CD8-positive, alpha-beta memory T cell (primary cell): ENCODE measurements around the gene SDCBP2. TPM values are rescaled to one million over a fixed set of nuclear protein-coding genes. Genes with fewer than 3 reads are reported as not detected.

Experiments
- CTCF ChIA-PET: fragments of 350-600 bp; sonication (Branson Sonifier 250); formaldehyde crosslinking; loops from one replicate; lab custom pipeline; 2021; ENCODE audit warnings: antibody characterized with exemption; lab: Charles Lee
- POLR2A ChIA-PET: fragments of 350-600 bp; sonication (Branson Sonifier 250); formaldehyde crosslinking; loops from one replicate; lab custom pipeline; 2021; ENCODE audit warnings: antibody characterized with exemption; lab: Charles Lee
- DNase-seq, 5 donors: peaks; one replicate each; pipeline versions ENCODE4 v3.0.0 to v3.0.0-alpha.2; 2020 to 2022; ENCODE audit warnings: mixed read lengths in 1 of 5
- H3K27ac ChIP-seq: one replicate; pipeline ENCODE4 v1.7.0; 2013; ENCODE audit warnings: low read depth, mild to moderate bottlenecking, low read length, moderate library complexity
- H3K27me3 ChIP-seq: 2 replicates; pipeline ENCODE4 v1.7.0; 2013; ENCODE audit warnings: low read length, mild to moderate bottlenecking; ENCODE audit not compliant: insufficient read depth, poor library complexity, severe bottlenecking
- H3K36me3 ChIP-seq: 2 replicates; pipeline ENCODE4 v1.7.0; 2013; ENCODE audit warnings: mild to moderate bottlenecking, low read length, moderate library complexity; ENCODE audit not compliant: insufficient read depth
- H3K4me1 ChIP-seq: 2 replicates; pipeline ENCODE4 v1.7.0; 2013; ENCODE audit warnings: mild to moderate bottlenecking, low read length, moderate library complexity; ENCODE audit not compliant: insufficient read depth
- H3K4me3 ChIP-seq: 2 replicates; pipeline ENCODE4 v1.7.0; 2013; ENCODE audit warnings: mild to moderate bottlenecking, low read length
- H3K9me3 ChIP-seq: 2 replicates; pipeline ENCODE4 v1.7.0; 2013; ENCODE audit warnings: mild to moderate bottlenecking, low read length
- H3K27ac Mint-ChIP-seq, 8 donors: one replicate each; pipeline ENCODE4 v1.8.0; 2020 to 2021; ENCODE audit warnings: mixed read lengths in 8 of 8, mild to moderate bottlenecking in 6 of 8, inconsistent platforms in 3 of 8, moderate library complexity in 3 of 8
- H3K27me3 Mint-ChIP-seq, 2 donors: one replicate each; pipeline ENCODE4 v1.8.0; 2020 to 2021; ENCODE audit warnings: mixed read lengths in 2 of 2, mild to moderate bottlenecking in 1 of 2, moderate library complexity in 1 of 2
- H3K36me3 Mint-ChIP-seq, 3 donors: one replicate each; pipeline ENCODE4 v1.8.0; 2020 to 2021; ENCODE audit warnings: mixed read lengths in 3 of 3, inconsistent platforms in 1 of 3, mild to moderate bottlenecking in 1 of 3
- H3K4me1 Mint-ChIP-seq, 3 donors: one replicate each; pipeline ENCODE4 v1.8.0; 2020 to 2021; ENCODE audit warnings: mixed read lengths in 3 of 3, inconsistent platforms in 1 of 3, mild to moderate bottlenecking in 1 of 3
- H3K4me3 Mint-ChIP-seq, 7 donors: one replicate each; pipeline ENCODE4 v1.8.0; 2020 to 2021; ENCODE audit warnings: mixed read lengths in 7 of 7, mild to moderate bottlenecking in 6 of 7, moderate library complexity in 4 of 7, inconsistent platforms in 2 of 7
- H3K9me3 Mint-ChIP-seq, 5 donors: one replicate each; pipeline ENCODE4 v1.8.0; 2020 to 2022; ENCODE audit warnings: mixed read lengths in 5 of 5, mild to moderate bottlenecking in 3 of 5, moderate library complexity in 2 of 5, inconsistent platforms in 1 of 5
- polyA plus RNA-seq: library from polyadenylated mRNA; unstranded; fragments of 300-500 nt; fragmentation: Illumina TruSeq; gene quantifications from one replicate; pipeline ENCODE4 v1.2.3, GENCODE V29; 2021
- total RNA-seq, 2 experiments: library from RNA; stranded (reverse); gene quantifications; one replicate each; pipeline ENCODE4 v1.2.3, GENCODE V29; 2021

SDCBP2 gene
- total and polyA plus RNA-seq, 3 experiments from 2014 or later: 2.2 to 4.7 (median 3.7) TPM

GRCh38 chr20:1263853-1264252 lies 65.1 kb downstream of the SDCBP2 start:
- Mint-ChIP-seq H3K4me1 (peaks cover 31 to 50% (median 37%) of the 10 kb centered on the region in 3 donors), H3K4me3 (no peak overlapping the region), H3K27me3 (peaks cover 0 to 4% of the 10 kb centered on the region in 2 donors), H3K27ac (peak overlapping the region in 2 of 8 donors; percentile 22 to 50), H3K36me3 (no peaks in the 10 kb centered on the region), H3K9me3 (no peaks in the 10 kb centered on the region)
- Histone ChIP-seq H3K36me3 (no peaks in the 10 kb centered on the region), H3K27me3 (no peaks in the 10 kb centered on the region), H3K27ac (no peak overlapping the region), H3K9me3 (no peaks in the 10 kb centered on the region), H3K4me3 (peak overlapping the region; percentile 21), H3K4me1 (peaks cover 51% of the 10 kb centered on the region)
- POLR2A ChIA-PET: no interaction called here
- DNase-seq: no peak
- CTCF ChIA-PET: no interaction called here

Other genes starting within 250 kb of the SDCBP2 start
- gene PSMF1, start 210.5 kb downstream of the SDCBP2 start, total RNA-seq: 100 to 1,000 TPM; 169 to 189 TPM
- 185 TPM for gene PSMF1, start 210.5 kb downstream of the SDCBP2 start, polyA plus RNA-seq
- under 1 TPM in 1 of 2 experiments, not detected in 1; 0.18 TPM for gene TMEM74B, start 144.2 kb downstream of the SDCBP2 start, total RNA-seq
- not detected for gene TMEM74B, start 144.2 kb downstream of the SDCBP2 start, polyA plus RNA-seq
- not detected for gene C20orf202, start 125.7 kb downstream of the SDCBP2 start, total RNA-seq
- gene C20orf202, start 125.7 kb downstream of the SDCBP2 start, polyA plus RNA-seq: not detected
- gene RAD21L1, start 103.1 kb downstream of the SDCBP2 start, total RNA-seq: not detected
- not detected for gene RAD21L1, start 103.1 kb downstream of the SDCBP2 start, polyA plus RNA-seq
- gene SNPH, start 62.8 kb downstream of the SDCBP2 start, total RNA-seq: 1 to 10 TPM; 3.2 to 3.5 TPM
- gene SNPH, start 62.8 kb downstream of the SDCBP2 start, polyA plus RNA-seq: 5.8 TPM
- 100 to 1,000 TPM; 274 TPM for gene FKBP1A, start 63.9 kb upstream of the SDCBP2 start, total RNA-seq
- 43.1 TPM for gene FKBP1A, start 63.9 kb upstream of the SDCBP2 start, polyA plus RNA-seq
- gene NSFL1C, start 137.7 kb upstream of the SDCBP2 start, total RNA-seq: 100 to 1,000 TPM; 103 to 107 TPM
- gene NSFL1C, start 137.7 kb upstream of the SDCBP2 start, polyA plus RNA-seq: 78.8 TPM
- gene SIRPB2, start 162.3 kb upstream of the SDCBP2 start, total RNA-seq: not detected
- gene SIRPB2, start 162.3 kb upstream of the SDCBP2 start, polyA plus RNA-seq: not detected
- not detected for gene SIRPD, start 228.6 kb upstream of the SDCBP2 start, total RNA-seq
- gene SIRPD, start 228.6 kb upstream of the SDCBP2 start, polyA plus RNA-seq: not detected